SU-DHL-6 (cell line): ENCODE measurements around the gene LRP1B.

Experiments used
- H2AFZ ChIP-seq: fragments of 200-600 bp; sonication (generic); 2 replicates; pipeline ENCODE4 v1.6.1; 2014; ENCODE audit warnings: low read depth, mild to moderate bottlenecking, moderate library complexity, mixed read lengths, antibody characterized with exemption, low read length; ENCODE audit not compliant: severe bottlenecking
- H3F3A ChIP-seq: fragments of 200-600 bp; shearing (Covaris generic); 2 replicates; pipeline ENCODE4 v1.6.0; 2016; ENCODE audit warnings: antibody characterized with exemption, mild to moderate bottlenecking; ENCODE audit not compliant: insufficient read depth
- H3K27ac ChIP-seq: fragments of 200-600 bp; sonication (generic); 2 replicates; pipeline ENCODE4 v1.5.1; 2016; ENCODE audit warnings: low read depth, mild to moderate bottlenecking, low read length, moderate library complexity, mixed read lengths
- H3K27me3 ChIP-seq: fragments of 200-600 bp; sonication (generic), shearing (Covaris generic); 2 replicates; pipeline ENCODE4 v1.6.0; 2014; ENCODE audit warnings: mild to moderate bottlenecking, low read length
- H3K36me3 ChIP-seq: fragments of 200-600 bp; sonication (generic); 2 replicates; pipeline ENCODE4 v1.6.1; 2014; ENCODE audit warnings: mild to moderate bottlenecking, low read length, mixed read lengths
- H3K4me2 ChIP-seq: fragments of 300-600, 200-600 bp; shearing (Covaris generic), sonication (generic); 2 replicates; pipeline ENCODE4 v1.6.0; 2014; ENCODE audit warnings: low read length, low read depth, mild to moderate bottlenecking; ENCODE audit not compliant: poor library complexity, severe bottlenecking
- H3K4me3 ChIP-seq: fragments of 200-600 bp; sonication (generic); 2 replicates; pipeline ENCODE4 v1.5.1; 2014; ENCODE audit warnings: antibody characterized with exemption, low read length, mild to moderate bottlenecking, mixed read lengths; ENCODE audit not compliant: insufficient read depth, poor library complexity, severe bottlenecking
- H3K79me2 ChIP-seq: fragments of 200-600 bp; sonication (generic); 2 replicates; pipeline ENCODE4 v1.6.1; 2014; ENCODE audit warnings: mild to moderate bottlenecking, low read length, moderate library complexity; ENCODE audit not compliant: insufficient read depth
- H3K9ac ChIP-seq: fragments of 200-600 bp; sonication (generic); 2 replicates; pipeline ENCODE4 v1.7.0; 2014; ENCODE audit warnings: mild to moderate bottlenecking, low read length
- H3K9me2 ChIP-seq: fragments of 200-600 bp; sonication (generic); replicated peaks from 2 replicates; pipeline ENCODE4 v1.6.1; 2014; ENCODE audit warnings: low read length; ENCODE audit not compliant: insufficient read depth
- H3K9me3 ChIP-seq: fragments of 200-600 bp; sonication (generic); 2 replicates; pipeline ENCODE4 v1.6.1; 2014; ENCODE audit warnings: low read length, mixed read lengths; ENCODE audit not compliant: insufficient read depth
- H4K20me1 ChIP-seq: fragments of 200-600 bp; sonication (generic); 2 replicates; pipeline ENCODE4 v1.6.1; 2014; ENCODE audit warnings: low read depth, mild to moderate bottlenecking, antibody characterized with exemption, low read length, moderate library complexity, mixed read lengths
- EZH2phosphoT487 ChIP-seq: fragments of 200-600 bp; sonication (generic), shearing (Covaris generic); conservative IDR thresholded peaks from 2 replicates; pipeline ENCODE4 v1.6.1; 2018; ENCODE audit warnings: mild to moderate bottlenecking, antibody characterized with exemption, low read length, moderate library complexity, mixed read lengths
- TF ChIP-seq, protein P1 (sequence below): fragments of 200-600 bp; sonication (generic); IDR thresholded peaks from one replicate; pipeline ENCODE4 v1.5.1; 2017; ENCODE audit warnings: antibody characterized with exemption, mild to moderate bottlenecking, low read length, moderate library complexity; ENCODE audit not compliant: insufficient read depth, poor library complexity, severe bottlenecking

Gene LRP1B

DNA sequence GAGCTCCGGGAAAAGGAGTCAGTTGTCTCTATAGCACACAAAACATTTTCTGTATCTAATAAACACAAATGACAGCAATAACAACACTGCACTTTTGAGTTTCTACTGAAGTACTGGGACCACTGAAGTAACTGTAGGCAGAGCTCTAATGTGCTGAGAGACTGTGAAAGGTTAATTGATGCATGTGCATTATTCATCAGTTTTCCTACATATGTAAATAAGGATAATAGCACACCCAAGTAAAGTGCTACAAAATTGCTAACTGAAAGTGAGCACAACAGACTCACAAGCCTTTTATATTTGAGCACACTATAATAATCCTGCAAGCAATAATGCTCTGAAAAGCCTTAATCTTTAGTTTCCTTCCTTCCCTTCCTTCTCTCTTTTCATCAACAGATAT is 1051.6 kb downstream of the LRP1B start:
- no peak overlapping the region for H3K4me3 ChIP-seq
- H3K9me2 ChIP-seq = no peaks in the 10 kb centered on the region
- H3K36me3 ChIP-seq = no peaks in the 10 kb centered on the region
- no peaks in the 10 kb centered on the region for H3F3A ChIP-seq
- H3K27me3 ChIP-seq = no peaks in the 10 kb centered on the region
- TF ChIP-seq, protein P1, sequence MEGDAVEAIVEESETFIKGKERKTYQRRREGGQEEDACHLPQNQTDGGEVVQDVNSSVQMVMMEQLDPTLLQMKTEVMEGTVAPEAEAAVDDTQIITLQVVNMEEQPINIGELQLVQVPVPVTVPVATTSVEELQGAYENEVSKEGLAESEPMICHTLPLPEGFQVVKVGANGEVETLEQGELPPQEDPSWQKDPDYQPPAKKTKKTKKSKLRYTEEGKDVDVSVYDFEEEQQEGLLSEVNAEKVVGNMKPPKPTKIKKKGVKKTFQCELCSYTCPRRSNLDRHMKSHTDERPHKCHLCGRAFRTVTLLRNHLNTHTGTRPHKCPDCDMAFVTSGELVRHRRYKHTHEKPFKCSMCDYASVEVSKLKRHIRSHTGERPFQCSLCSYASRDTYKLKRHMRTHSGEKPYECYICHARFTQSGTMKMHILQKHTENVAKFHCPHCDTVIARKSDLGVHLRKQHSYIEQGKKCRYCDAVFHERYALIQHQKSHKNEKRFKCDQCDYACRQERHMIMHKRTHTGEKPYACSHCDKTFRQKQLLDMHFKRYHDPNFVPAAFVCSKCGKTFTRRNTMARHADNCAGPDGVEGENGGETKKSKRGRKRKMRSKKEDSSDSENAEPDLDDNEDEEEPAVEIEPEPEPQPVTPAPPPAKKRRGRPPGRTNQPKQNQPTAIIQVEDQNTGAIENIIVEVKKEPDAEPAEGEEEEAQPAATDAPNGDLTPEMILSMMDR = no peak
- no peak for TF ChIP-seq EZH2phosphoT487
- no peaks in the 10 kb centered on the region for H3K9me3 ChIP-seq
- H3K4me2 ChIP-seq = no peak overlapping the region
- no peaks in the 10 kb centered on the region for H3K79me2 ChIP-seq
- no peak overlapping the region for H3K27ac ChIP-seq
- no peak overlapping the region for H3K9ac ChIP-seq
- no peaks in the 10 kb centered on the region for H4K20me1 ChIP-seq
- no peak overlapping the region for H2AFZ ChIP-seq

DNA sequence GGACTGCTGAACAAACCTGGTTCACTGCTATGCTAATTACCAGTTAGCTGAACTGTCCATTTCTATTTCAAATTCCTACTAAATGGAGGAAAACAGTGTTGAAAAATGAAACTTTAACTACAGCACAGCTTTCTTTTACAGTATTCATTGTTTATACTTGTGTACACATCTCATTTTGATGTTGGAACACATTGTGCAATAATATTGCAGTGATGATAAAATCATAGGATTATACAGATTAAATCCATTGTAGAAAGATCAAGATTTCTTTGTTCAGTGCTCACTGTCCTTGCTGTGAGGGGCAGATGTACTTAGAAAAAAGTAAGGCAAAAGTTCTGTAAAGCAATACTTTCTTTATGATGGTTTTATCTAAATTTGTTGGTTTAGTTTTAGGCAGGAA is 1055.1 kb downstream of the LRP1B start:
- Histone ChIP-seq H3K9me3 (no peaks in the 10 kb centered on the region), H3K4me2 (no peak overlapping the region), H3K9me2 (no peaks in the 10 kb centered on the region), H3F3A (no peaks in the 10 kb centered on the region), H3K79me2 (no peaks in the 10 kb centered on the region), H4K20me1 (no peaks in the 10 kb centered on the region), H2AFZ (no peak overlapping the region), H3K27ac (no peak overlapping the region), H3K27me3 (no peaks in the 10 kb centered on the region), H3K9ac (no peak overlapping the region), H3K36me3 (no peaks in the 10 kb centered on the region), H3K4me3 (no peak overlapping the region)
- TF ChIP-seq EZH2phosphoT487 = no peak
- TF ChIP-seq, protein P1 = no peak

DNA sequence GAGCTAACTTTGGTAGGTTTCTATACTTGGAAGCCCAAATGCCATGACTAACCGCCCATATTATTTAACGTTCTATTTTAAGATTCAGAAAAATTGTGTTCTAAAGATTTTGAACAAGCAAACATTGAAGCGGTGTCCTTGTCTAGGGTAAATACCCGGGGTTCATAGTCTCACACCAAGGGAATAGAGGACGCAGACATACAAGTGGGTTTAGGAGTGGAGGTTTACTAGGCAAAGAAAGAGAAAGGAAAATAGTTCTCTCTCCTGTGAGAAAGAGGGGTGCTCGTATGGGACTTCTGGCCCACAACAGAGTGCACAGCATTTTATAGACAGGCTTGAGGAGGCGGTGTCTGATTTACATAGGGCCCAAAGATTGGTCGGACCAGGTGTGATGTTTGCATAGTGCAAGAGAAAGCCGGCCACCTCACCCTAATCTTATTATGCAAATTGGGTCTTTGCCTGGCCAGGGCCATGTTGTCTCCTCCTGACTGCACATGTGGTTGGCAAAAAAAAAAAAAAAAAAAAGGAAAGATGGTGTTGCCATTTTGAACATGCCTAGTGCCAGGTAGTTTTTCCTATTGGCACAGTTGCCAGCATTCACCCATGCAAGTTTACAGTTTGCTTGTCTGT is 1062.6 kb downstream of the LRP1B start:
- H3K4me2 ChIP-seq = no peak overlapping the region
- no peak overlapping the region for H3K4me3 ChIP-seq
- no peaks in the 10 kb centered on the region for H3K9me2 ChIP-seq

More for the DNA sequence above, 1062.6 kb downstream of the LRP1B start:
- no peak overlapping the region for H3K9ac ChIP-seq
- no peak overlapping the region for H3K27ac ChIP-seq
- no peaks in the 10 kb centered on the region for H3F3A ChIP-seq
- no peaks in the 10 kb centered on the region for H3K36me3 ChIP-seq
- H3K9me3 ChIP-seq = no peaks in the 10 kb centered on the region
- no peaks in the 10 kb centered on the region for H3K79me2 ChIP-seq
- no peaks in the 10 kb centered on the region for H4K20me1 ChIP-seq
- no peak overlapping the region for H2AFZ ChIP-seq
- TF ChIP-seq, protein P1 = no peak
- no peak for TF ChIP-seq EZH2phosphoT487
- no peaks in the 10 kb centered on the region for H3K27me3 ChIP-seq
